HG03521 (cell line): ENCODE data around the gene AK8.

ENCODE experiments used
- ATAC-seq: cut with Tn5 transposase; IDR thresholded peaks from one replicate; pipeline ENCODE4 v1.9.1; 2021; ENCODE audit warnings: mild to moderate bottlenecking, moderate library complexity; ENCODE audit not compliant: unreplicated experiment

Gene AK8

DNA sequence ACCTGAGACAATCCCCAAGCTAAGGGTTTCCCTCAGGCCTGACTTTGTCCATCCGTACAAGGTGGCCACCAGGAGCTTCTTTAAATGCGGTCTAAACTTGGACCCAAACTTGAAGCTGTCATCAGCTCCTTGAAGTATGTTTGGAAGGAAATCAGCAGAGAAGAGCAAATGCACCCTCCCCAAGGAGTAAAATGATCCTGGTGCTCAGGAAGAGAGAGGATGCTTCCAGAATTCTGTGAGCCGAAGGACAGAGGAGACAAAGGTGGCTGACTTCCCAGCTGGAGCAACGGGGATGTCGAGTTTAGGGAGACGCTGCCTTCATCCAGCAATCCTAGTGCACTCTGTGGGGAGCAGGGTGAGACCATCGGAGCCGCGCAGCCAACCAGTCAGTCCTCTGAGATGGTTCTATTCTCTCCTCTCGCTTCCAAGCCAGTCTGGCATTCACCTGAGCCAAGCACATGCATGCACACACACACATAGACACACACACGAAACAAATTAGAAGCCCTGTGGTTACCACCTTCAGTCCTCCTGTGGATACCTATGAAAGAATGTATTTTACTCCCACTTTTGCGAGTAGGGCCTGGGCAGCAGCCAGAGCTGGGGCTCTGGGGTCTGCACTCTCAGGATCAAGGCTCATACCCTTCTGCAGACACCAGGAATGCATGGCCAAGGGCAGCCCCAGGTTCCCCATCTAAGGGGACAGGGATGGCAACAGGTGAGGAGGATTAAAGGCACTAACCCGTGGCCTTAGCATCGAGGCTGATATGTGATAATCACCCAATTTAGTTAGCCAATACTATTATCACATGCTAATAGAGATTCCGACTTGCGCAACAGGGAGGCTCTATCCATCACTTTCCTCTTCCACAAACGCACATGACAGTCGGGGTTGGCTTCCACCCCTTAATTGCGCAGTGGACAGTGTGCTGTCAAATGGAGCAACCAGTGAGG lies 132.1 kb downstream of the AK8 start:
- ATAC-seq: no peak

DNA sequence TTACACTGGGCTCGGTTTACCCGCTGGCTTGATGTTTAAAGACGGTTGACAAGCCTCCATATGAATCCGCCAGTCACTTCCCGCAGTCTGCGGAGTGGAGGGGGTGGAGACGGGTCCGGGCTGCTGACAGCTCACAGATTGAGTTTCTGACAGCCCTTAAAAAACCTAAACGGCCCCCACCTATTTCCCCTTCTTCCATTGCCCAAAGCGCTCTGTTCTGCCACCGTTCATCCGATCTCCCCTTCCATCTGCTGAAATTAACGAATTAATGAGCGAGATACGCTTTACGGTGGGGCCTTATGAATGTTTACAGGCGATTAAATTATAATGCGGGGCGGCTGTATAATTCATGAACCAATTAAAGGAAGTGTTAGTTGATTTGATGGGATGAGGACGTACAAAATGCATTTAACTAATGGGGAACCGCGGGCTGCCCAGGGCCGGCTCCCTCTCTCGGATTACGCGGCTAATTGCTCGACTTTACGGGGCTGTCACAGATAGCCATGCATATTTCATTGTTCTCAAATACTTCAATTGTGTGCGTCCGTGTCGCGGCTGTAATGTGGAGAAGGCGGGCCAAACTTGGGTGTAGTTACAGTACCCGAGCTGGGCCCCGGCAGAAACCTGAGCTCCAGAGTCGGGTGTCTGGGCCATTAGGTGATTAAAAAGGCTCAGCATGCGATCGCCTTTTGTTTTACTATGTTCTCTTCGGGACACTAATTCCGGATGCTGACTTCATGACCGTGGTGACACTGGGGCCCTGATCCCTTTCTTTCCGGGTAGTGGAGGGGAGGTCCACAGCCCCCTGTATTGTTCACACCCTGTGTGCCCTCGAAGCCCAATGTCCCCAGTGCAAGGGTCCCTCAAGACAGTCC lies 133.0 kb downstream of the AK8 start:
- no peak for ATAC-seq

DNA sequence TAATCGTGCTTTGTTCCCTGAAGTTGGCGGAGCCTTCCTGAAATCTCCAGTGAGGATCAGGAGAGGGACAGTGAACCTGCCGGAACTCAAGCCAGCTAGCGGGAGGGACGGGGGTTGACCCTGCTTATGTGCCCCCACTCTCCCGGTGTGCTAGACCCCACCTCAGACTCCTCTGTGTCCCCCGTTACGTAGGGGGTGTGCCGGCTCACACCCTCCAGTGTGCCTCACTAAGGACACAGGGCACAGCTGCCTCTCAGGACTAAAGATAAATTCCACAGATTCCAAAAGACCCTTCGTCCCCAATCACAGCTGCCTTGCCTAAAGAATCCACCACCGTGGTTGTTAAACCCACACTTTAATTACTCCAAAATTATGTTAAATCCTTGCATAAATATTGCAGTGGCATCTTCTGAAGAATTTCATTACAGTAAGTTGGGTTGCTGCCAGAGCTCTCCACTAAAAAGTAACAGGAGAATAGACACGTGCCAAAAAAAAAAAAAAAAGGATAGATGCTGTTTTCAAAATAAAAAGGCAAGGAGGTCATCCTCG lies 134.1 kb downstream of the AK8 start:
- no peak for ATAC-seq

DNA sequence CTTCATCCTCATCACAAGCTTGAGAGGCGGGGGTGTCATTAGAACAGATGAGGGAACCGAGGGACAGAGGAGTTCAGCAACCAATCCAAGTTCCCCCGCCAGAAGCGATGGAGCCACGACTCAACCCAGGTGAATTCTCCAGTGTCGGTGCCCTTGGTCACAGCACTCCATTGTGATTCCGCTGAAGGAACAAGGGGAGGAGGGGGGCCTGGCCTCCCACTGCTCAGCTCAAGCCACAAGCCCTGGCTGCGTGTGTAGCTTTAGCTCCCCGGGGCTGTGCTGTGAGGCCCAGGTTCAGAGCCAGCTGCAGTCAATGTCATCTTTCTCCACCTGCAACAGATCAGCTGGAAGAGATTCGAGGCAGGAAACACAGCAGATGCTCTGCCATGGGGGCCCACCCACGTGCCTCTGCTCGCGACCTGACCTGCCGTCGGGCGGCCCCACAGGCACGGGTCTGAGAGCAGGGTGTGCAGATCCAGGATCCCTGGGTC lies 135.2 kb downstream of the AK8 start:
- no peak for ATAC-seq

DNA sequence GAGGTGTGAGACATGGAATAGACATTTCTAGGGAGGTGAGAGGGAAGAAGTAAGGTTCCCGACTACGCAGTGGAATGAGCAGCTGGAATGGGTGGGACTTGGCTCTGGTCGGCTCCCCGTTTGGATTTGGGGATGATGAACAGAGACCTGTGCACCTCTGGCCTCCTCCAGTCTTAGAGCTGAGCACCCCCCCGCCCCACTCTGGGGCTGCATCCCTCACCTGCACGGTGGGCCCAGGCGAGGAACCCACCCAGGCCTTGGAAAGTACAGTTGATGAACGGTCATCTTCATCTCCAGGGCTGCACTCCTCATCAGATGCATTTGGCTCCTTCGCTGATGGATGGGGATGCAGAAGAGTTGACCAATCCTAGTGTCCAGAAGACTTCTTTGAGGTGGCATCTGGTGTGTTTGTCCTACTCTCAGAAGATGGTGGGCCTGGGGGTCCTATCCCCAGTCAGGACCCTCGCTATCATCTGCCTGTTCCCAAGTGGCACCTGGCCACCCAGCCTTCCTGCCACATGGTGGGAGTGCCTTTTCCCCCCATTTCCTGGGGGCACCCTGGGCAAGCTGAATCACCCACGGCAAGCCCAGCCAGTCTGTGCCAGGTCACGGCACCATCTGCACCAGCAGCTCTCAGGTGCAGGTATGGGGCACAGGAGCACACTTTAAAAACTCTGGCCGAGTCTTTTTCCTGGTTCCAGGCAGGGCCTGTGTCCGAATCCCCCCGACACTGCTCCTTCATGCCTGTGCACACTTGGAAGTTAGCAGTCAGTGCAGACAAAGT lies 137.4 kb downstream of the AK8 start:
- ATAC-seq: no peak

DNA sequence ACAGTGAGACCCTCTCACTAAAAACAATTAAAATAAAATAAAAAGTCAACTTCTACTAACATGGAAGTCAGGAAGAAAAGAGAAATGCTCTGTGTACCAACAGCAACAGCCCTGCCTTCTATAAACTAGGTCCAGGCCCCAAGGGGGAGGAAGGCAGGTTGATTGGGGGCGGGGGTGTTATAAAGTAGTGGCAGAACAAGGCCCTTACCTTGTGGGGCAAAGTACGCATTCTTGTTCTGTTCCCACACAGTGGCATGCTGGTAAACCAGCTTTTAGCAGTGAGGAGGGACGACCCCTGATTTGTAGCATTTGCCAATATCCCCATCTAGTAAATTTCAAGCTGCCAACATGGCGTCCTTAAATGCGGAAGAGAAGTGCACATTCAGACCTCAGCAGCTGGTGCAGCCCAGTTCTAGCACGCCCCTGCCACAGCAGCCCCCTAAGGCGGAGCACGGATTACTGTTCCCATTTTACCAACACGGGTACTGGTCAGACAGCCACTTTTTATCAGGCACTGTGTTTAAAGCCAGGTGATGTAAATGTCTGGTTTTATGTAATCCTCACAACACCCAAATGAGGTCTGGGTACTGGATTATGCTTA lies 138.3 kb downstream of the AK8 start:
- no peak for ATAC-seq

DNA sequence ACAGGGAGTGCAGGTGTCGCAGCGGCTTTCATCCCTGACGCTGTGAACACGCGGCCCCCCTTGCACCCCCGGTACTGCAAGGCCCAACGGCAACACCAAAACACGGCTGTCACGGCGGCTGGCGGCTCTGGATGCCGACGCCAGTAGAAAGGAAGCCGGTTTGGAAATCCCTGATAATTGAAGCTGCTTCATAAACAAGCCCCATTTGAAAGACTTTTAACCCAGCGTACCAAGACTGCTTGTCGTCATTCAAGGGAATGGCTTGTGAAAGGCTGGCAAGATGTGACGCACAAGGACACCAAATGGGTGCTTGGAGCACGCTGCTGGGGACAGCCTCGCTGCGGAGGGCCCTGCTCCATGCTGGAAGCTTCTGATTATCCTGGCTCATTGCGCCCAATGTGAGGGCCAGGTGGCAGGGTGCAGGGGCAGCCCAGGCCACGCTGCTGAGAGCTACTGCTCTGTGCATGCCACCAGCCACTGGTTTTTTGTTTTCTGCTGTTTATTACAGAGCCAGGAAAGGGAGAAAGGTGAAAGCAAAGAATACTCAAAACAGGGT lies 144.7 kb downstream of the AK8 start:
- no peak for ATAC-seq

DNA sequence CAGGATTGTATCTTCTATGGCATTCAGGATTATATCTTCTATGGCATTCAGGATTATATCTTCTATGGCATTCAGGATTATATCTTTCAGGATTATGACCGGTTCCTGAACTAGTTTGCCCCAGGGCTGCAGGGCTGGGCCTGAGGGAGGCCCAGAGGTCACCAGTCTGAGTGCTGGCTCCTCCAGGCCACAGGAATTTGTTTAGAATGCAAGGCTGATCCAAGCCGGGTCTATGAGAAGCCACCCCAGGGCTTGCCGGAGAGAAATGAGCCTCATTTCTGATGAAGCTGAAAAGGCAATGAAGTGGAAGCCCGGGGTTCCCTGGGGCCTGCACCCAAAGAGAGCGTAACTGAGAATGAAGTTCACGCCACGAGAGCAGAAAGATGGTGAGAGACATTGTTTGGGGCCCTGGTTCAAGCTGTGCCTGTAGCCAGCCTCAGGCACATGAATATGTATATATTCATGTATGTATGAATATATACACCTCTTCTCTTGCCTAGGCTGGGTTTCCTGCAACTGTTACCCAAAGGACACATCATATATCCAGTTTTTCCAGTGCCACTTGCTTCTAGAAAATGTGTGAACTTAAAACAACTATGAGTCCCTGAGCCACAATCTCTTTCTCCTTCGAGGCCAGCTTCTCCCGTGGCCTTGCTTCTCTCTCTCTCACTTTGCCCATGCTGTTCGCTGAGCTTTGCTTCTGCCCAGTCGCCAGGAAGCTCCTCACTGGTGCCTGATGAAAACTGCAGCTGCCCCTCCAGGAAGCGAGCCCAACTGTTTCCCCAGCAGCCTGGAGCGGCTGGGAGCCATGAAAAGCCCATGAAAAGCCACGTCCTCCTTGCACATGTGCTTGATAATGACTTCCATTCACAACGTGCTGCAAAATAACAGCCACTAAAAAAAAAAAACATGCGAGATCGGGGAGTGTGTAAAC lies 145.5 kb downstream of the AK8 start:
- ATAC-seq: no peak

DNA sequence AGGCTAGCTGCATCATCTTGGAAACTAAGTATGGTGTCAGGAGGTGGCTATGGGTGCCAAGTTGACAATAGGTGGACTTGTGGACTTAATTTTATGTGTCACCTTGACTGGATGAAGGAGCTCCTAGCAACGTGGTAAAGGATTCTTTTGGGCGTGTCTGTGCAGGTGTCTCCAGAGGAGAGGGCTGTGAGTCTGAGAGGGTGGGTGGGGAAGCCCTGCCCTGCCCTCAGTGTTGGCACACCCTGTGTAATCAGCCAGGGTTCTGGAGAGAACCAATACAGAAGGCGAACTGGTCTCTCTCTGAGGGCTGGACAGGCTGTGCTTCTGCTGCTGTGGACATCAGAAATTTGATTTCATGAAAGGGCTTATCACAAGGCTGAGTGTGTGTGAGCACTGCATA lies 146.9 kb downstream of the AK8 start:
- ATAC-seq: no peak

DNA sequence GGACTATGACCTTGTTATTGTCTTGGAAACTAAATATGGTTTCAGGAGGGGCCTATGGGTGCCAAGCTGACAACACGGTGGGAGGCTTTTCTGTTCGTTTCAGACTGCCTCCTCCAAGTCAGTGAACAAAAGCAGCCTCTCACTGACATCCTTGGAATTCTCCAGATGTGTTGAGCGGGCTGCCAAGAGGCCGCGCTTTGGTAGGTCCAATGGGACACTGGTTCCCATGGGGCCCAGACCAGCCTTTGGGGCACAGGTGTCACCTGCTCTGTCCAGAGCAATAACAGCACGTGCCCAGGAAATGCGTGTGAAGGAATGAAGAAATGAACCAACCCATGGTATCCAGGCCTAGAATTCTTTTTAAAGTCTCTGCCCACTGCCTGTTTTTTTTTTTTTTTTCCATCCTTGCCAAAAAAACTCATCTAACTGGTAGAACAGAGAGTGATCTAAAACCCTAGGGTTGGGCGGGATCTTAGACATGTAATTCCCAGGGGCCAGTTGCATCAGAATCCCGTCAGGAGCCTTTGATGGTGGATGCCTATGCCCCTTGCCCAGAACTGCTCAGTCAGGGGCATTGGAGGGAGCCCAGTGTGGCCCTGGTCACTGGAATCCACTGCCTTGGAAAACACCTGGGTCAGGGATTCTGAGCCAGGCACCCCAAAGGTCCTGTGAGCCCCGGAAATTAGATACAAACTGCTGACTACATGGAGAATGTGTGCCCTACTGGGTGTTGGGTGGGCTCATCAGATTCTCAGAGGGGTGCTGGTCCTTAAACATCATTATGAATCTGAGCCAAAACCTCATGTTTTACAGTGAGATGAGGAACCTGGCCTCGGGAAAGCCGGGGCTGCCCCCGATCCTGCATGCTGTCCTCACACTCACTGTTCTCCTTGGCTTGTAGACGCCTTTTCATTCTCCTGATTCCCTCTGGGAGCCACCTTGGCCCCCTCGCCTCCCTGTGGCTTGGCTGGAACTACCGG lies 147.7 kb downstream of the AK8 start:
- ATAC-seq: no peak

DNA sequence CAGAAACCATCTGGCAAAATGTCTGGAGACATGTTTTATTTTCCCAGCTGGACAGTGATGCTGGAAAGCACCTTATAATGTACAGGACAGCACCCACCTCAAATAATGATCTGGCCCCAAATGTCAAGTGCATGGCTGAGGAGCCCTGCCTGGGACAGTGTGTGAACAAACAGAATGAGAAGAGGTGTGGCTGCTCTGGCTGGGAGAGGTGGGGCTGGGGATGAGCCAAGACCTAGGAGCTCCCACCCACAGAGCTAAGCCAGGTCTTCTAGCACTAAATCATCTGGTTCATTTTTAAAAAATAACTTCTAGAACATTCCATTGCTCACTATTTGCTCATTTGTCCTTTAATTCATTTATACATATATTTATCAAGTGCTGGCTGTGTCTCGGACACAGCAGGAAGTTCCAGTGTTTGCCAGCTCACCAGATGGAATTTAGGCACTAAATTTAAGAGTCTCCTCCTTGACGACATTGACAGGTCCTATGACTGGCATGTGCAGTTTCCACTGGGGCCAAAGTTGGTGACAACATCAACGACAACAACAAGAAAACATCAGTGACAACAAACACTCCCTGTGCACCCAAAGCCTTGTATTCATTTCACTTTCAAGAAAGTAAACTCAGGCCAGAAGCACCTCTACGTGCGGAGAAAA lies 148.7 kb downstream of the AK8 start:
- no peak for ATAC-seq

DNA sequence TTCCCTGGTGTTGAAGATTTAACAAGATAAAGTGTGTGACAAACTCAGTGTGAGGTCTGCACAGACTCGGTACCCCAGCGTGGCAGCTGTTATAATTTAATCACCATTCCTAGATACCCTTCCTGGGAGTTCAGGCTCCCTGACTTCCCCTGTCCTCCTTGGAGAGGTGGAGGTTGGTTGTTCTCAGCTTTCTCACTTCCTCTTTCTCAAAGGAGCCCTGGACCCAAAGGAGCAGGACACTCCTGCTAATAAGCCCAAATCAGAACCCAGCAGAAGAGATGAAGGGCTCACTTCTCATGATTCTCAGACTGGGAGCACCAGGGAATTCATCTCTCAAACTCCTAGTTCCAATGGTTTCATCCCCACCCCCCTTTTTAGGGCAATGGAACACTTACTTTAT lies 149.6 kb downstream of the AK8 start:
- no peak for ATAC-seq

DNA sequence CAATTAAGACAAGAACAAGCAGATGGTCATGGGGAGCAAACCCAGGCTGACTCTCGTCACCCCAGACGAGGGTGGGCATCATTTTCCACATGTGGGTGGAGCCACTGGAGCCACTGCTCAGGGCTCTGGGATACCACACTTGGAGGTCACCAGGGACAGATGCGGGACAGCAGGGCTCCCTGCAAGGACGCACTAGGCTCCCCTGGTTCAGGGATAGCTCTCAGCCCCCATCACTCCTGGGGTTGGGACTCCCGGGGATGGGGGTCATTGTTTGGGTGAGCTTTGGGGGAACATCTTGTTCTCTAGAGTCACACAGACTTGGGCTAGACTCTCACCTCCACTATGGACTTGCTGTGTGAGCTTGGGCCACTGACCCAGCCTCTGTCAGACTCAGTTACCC lies 150.0 kb downstream of the AK8 start:
- ATAC-seq: no peak

DNA sequence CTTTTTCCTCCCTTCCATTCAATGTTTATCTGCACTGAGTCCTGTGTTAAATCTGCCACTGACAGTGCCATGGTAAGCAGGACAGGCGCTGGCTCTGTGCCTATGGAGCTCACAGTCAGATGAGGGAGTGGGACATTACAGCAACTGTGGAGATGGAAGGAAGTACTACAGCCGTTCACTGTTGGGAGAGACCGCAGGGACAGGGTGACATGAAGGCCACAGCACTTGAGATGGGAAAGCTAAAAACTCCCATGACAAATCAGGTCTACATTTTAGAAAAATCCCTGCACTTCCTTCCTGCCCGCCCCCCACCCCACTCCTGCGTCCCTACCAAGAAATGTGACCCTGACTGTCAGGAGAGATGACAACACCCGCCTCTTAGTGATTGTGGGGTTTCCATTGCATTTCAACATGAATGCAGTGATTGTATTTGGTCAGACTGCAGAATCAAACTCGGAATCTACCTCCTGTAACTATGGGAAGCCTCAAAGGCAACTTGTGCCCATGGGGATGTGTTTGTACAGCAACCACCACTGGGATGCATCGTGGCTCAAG lies 151.4 kb downstream of the AK8 start:
- ATAC-seq: no peak

DNA sequence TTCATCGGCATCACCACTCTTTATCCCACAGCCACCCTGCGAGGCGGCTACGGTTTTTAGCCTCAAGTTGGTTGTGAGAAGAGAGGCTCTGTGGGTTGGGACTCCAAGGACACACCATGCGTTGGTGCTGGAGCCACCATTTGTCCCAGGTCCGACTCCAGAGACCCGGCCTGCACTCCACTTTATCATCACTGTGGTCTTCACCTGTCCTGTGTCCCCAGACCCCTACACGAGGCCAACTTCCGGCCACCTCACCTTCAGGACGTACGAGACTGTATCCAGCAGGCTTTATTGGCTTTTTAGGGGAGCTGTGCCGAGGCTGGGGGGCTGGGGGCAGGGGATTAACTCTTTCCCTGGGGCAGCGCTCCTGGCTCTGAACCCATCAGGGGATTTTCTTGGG lies 152.8 kb downstream of the AK8 start:
- ATAC-seq: no peak

DNA sequence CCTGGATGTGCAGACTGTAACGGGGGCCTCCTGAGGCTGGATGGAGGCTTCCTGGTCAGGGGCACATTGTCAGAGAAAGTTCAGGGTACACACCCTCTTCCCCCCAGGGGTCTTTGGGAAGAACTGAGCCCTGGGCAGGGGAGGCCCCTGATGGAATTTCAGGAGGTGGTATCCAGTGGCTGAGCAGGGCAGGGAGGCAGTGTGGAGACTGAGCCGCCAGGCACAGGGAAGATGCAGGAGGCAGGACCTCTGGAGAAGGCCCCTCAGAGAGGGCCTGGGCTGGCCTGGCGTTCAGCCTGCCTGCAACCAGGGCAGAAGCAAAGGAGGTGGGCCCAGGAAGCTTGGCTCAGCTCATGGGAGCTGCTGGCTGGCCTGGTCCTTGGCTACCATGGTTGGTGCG lies 154.3 kb downstream of the AK8 start:
- no peak for ATAC-seq

DNA sequence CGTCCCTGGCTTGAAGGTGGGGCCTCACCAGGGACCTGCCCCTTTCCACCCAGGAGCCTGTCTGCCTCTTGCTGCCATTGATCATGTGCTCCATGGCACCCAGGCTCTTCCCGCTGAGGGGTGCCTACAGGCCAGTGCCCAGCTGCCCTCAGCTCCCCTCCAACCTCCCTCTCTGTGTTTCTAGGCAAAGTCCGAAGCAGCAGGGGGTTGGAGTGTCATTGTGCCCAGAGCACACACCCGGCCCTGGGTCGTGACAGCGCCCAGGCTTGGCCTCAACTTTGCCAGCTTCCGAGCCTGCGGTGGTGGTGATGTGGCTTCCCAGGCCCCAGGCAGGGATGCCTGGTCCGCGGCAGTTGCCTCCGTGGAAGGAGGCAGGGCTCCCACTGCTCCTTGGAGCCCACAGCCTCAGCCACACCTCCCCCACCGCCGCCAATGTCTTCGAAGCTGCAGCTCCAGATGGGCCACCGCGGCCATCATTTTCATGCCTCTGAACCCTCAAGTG lies 155.5 kb downstream of the AK8 start:
- no peak for ATAC-seq
